ENCODE results near the gene CORO2B. TPM values are rescaled to one million over a fixed set of nuclear protein-coding genes. Genes with fewer than 3 reads are reported as not detected.

Gene CORO2B
- total RNA-seq, 2 donors from 2014 or later: 1.0 to 4.0 TPM

GRCh38 chr15:68627476-68627875 is 48.7 kb downstream of the CORO2B start:
- TF ChIP-seq POLR2A (IDR thresholded peaks at IDR 0.05) (no peak), CTCF (IDR thresholded peaks at IDR 0.05) (no peak)
- Histone ChIP-seq H3K27me3 (no peaks in the 10 kb centered on the region), H3K9me3 (no peaks in the 10 kb centered on the region), H3K4me3 (no peak overlapping the region), H3K27ac (no peak overlapping the region), H3K36me3 (replicated peaks in 1 of 2; ENCODE audit: insufficient read depth in 1 of 2, low read depth in 2 of 2) (no peaks in the 10 kb centered on the region), H3K4me1 (no peaks in the 10 kb centered on the region)
- WGBS, 2 donors: 66 to 76% methylated on average over 7 of the region's 7 CpGs
- DNase-seq (no peak), ATAC-seq (no peak)
- intact Hi-C loops (cut with DNase I): no loop called here

- DNase-seq (no peak), ATAC-seq (no peak)
- Histone ChIP-seq H3K27me3 (no peaks in the 10 kb centered on the region), H3K4me1 (no peaks in the 10 kb centered on the region), H3K9me3 (no peaks in the 10 kb centered on the region), H3K36me3 (replicated peaks in 1 of 2; ENCODE audit: insufficient read depth in 1 of 2, low read depth in 2 of 2) (no peaks in the 10 kb centered on the region), H3K27ac (no peak overlapping the region), H3K4me3 (no peak overlapping the region)
- 83 to 94% methylated on average over 2 of the region's 2 CpGs for WGBS, 2 donors
- intact Hi-C loops (cut with DNase I): no loop called here
- TF ChIP-seq CTCF (IDR thresholded peaks at IDR 0.05) (no peak), POLR2A (IDR thresholded peaks at IDR 0.05) (no peak)
Measured at GRCh38 chr15:68627995-68628394, 49.2 kb downstream of the CORO2B start.

- Histone ChIP-seq H3K4me3 (no peak overlapping the region), H3K9me3 (no peaks in the 10 kb centered on the region), H3K27ac (no peak overlapping the region), H3K27me3 (no peaks in the 10 kb centered on the region), H3K36me3 (replicated peaks in 1 of 2; ENCODE audit: insufficient read depth in 1 of 2, low read depth in 2 of 2) (no peaks in the 10 kb centered on the region), H3K4me1 (no peaks in the 10 kb centered on the region)
- DNase-seq (peak in 1 of 4 donors; percentile 20), ATAC-seq (no peak)
- TF ChIP-seq POLR2A (IDR thresholded peaks at IDR 0.05): no peak
- TF ChIP-seq CTCF (IDR thresholded peaks at IDR 0.05): no peak
- intact Hi-C loops (cut with DNase I): no loop called here
- WGBS, 2 donors: 45 to 46% methylated on average over 8 of the region's 8 CpGs
Measured at GRCh38 chr15:68629519-68630210, 50.9 kb downstream of the CORO2B start.

GRCh38 chr15:68630211-68630555 is 51.4 kb downstream of the CORO2B start:
- H3K4me3 ChIP-seq: no peak overlapping the region
- no peaks in the 10 kb centered on the region for H3K9me3 ChIP-seq
- H3K27me3 ChIP-seq: no peaks in the 10 kb centered on the region
- H3K27ac ChIP-seq: no peak overlapping the region
- TF ChIP-seq CTCF (IDR thresholded peaks at IDR 0.05) (no peak), POLR2A (IDR thresholded peaks at IDR 0.05) (no peak)
- WGBS, 2 donors: 77 to 84% methylated on average over 9 of the region's 9 CpGs
- DNase-seq: no peak
- ATAC-seq: no peak
- no peaks in the 10 kb centered on the region for H3K36me3 ChIP-seq (replicated peaks in 1 of 2; ENCODE audit: insufficient read depth in 1 of 2, low read depth in 2 of 2)
- no peaks in the 10 kb centered on the region for H3K4me1 ChIP-seq
- intact Hi-C loops (cut with DNase I): no loop called here

- Histone ChIP-seq H3K9me3 (no peaks in the 10 kb centered on the region), H3K36me3 (replicated peaks in 1 of 2; ENCODE audit: insufficient read depth in 1 of 2, low read depth in 2 of 2) (no peaks in the 10 kb centered on the region), H3K4me1 (no peaks in the 10 kb centered on the region), H3K4me3 (no peak overlapping the region), H3K27me3 (no peaks in the 10 kb centered on the region), H3K27ac (no peak overlapping the region)
- ATAC-seq (no peak), DNase-seq (no peak)
- intact Hi-C loops (cut with DNase I): no loop called here
- TF ChIP-seq POLR2A (IDR thresholded peaks at IDR 0.05) (no peak), CTCF (IDR thresholded peaks at IDR 0.05) (no peak)
- WGBS, 2 donors: 51 to 74% methylated on average over 4 to 8 of the region's 8 CpGs
Measured at GRCh38 chr15:68630836-68631235, 52.0 kb downstream of the CORO2B start.
